ENCODE measurements around the gene PRDX6.

The PRDX6 gene

GRCh38 chr1:173502104-173502503 is 25.0 kb downstream of the PRDX6 start:
- no peak for TF ChIP-seq EZH2 (optimal IDR thresholded peaks at IDR 0.05; ENCODE audit: low read depth, low read length)
- TF ChIP-seq EZH2phosphoT487 (IDR thresholded peaks at IDR 0.05; ENCODE audit: low read length) = no peak
- no peak for TF ChIP-seq CTCF (IDR thresholded peaks at IDR 0.05; ENCODE audit: low read length)
- no peak overlapping the region for H3K9ac ChIP-seq (ENCODE audit: low read length)
- no peaks in the 10 kb centered on the region for H3K36me3 ChIP-seq (replicated peaks; ENCODE audit: insufficient read depth, low read length)

GRCh38 chr1:173503391-173503790 is 26.3 kb downstream of the PRDX6 start:
- H3K4me3 ChIP-seq (ENCODE audit: low read length) = no peak overlapping the region

More at GRCh38 chr1:173502104-173502503, 25.0 kb downstream of the PRDX6 start:
- Histone ChIP-seq H3K27me3 (replicated peaks; ENCODE audit: insufficient read depth, low read length) (no peaks in the 10 kb centered on the region), H3F3A (ENCODE audit: insufficient read depth, low read length) (no peaks in the 10 kb centered on the region), H2AFZ (ENCODE audit: low read length) (no peak overlapping the region), H3K9me2 (replicated peaks; ENCODE audit: insufficient read depth, low read length) (no peaks in the 10 kb centered on the region), H3K4me3 (ENCODE audit: low read length) (no peak overlapping the region), H3K27ac (ENCODE audit: low read length) (no peak overlapping the region), H3K4me1 (ENCODE audit: low read length) (no peaks in the 10 kb centered on the region), H4K20me1 (ENCODE audit: insufficient read depth, low read length) (no peaks in the 10 kb centered on the region), H3K9me3 (replicated peaks; ENCODE audit: insufficient read depth, low read length) (no peaks in the 10 kb centered on the region), H3K4me2 (ENCODE audit: low read depth, low read length) (no peak overlapping the region), H3K79me2 (ENCODE audit: low read length) (no peaks in the 10 kb centered on the region)
- no peak for DNase-seq

GRCh38 chr1:173504268-173504667 is 27.1 kb downstream of the PRDX6 start:
- Histone ChIP-seq H3K9me2 (replicated peaks; ENCODE audit: insufficient read depth, low read length) (no peaks in the 10 kb centered on the region), H3K4me1 (ENCODE audit: low read length) (no peaks in the 10 kb centered on the region), H3K27ac (ENCODE audit: low read length) (no peak overlapping the region), H2AFZ (ENCODE audit: low read length) (no peak overlapping the region), H3K36me3 (replicated peaks; ENCODE audit: insufficient read depth, low read length) (no peaks in the 10 kb centered on the region), H3K79me2 (ENCODE audit: low read length) (no peaks in the 10 kb centered on the region), H3K4me3 (ENCODE audit: low read length) (no peak overlapping the region), H3K9ac (ENCODE audit: low read length) (no peak overlapping the region), H4K20me1 (ENCODE audit: insufficient read depth, low read length) (no peaks in the 10 kb centered on the region), H3F3A (ENCODE audit: insufficient read depth, low read length) (no peaks in the 10 kb centered on the region), H3K9me3 (replicated peaks; ENCODE audit: insufficient read depth, low read length) (no peaks in the 10 kb centered on the region), H3K27me3 (replicated peaks; ENCODE audit: insufficient read depth, low read length) (no peaks in the 10 kb centered on the region), H3K4me2 (ENCODE audit: low read depth, low read length) (no peak overlapping the region)
- TF ChIP-seq EZH2 (optimal IDR thresholded peaks at IDR 0.05; ENCODE audit: low read depth, low read length) = no peak
- no peak for TF ChIP-seq CTCF (IDR thresholded peaks at IDR 0.05; ENCODE audit: low read length)
- TF ChIP-seq EZH2phosphoT487 (IDR thresholded peaks at IDR 0.05; ENCODE audit: low read length) = no peak
- no peak for DNase-seq

More at GRCh38 chr1:173503391-173503790, 26.3 kb downstream of the PRDX6 start:
- Histone ChIP-seq H3K27ac (ENCODE audit: low read length) (no peak overlapping the region), H3K9me2 (replicated peaks; ENCODE audit: insufficient read depth, low read length) (no peaks in the 10 kb centered on the region), H2AFZ (ENCODE audit: low read length) (no peak overlapping the region), H3K4me1 (ENCODE audit: low read length) (no peaks in the 10 kb centered on the region), H3K9me3 (replicated peaks; ENCODE audit: insufficient read depth, low read length) (no peaks in the 10 kb centered on the region), H3K36me3 (replicated peaks; ENCODE audit: insufficient read depth, low read length) (no peaks in the 10 kb centered on the region), H3K79me2 (ENCODE audit: low read length) (no peaks in the 10 kb centered on the region), H3K27me3 (replicated peaks; ENCODE audit: insufficient read depth, low read length) (no peaks in the 10 kb centered on the region), H3K4me2 (ENCODE audit: low read depth, low read length) (no peak overlapping the region), H3F3A (ENCODE audit: insufficient read depth, low read length) (no peaks in the 10 kb centered on the region), H4K20me1 (ENCODE audit: insufficient read depth, low read length) (no peaks in the 10 kb centered on the region), H3K9ac (ENCODE audit: low read length) (no peak overlapping the region)
- TF ChIP-seq EZH2phosphoT487 (IDR thresholded peaks at IDR 0.05; ENCODE audit: low read length) (no peak), CTCF (IDR thresholded peaks at IDR 0.05; ENCODE audit: low read length) (no peak), EZH2 (optimal IDR thresholded peaks at IDR 0.05; ENCODE audit: low read depth, low read length) (no peak)
- DNase-seq = no peak
